ENCODE data around the gene RRP1. TPM values are rescaled to one million over a fixed set of nuclear protein-coding genes. Genes with fewer than 3 reads are reported as not detected.

RRP1 gene
- total RNA-seq, 1 donor from 2014 or later: 13.5 TPM

- ATAC-seq: no peak
Observed at GRCh38 chr21:43755820-43756594, 33.4 kb upstream of the RRP1 start.

DNA sequence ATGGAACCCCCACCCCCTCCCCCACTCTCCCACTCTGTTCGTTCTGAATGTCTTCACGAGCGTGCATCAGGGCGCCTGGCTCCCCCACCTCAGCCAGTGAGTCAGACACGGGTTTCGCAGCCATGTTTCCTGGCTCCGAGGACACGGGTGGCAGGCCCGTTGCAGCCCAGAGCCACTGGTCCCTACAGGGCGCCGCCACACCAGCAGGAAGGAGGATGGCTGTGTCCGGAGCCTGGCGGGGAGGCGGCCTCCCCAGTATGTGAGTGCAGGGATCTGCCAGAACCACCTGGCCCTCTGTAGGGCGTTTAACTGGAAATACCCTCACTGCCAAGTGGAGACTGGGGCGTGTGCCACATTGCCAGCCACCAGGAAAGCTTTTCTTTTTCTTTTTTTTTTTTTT, 31.8 kb upstream of the RRP1 start:
- intact Hi-C loops (cut with micrococcal nuclease): no loop called here
- DNase-seq (no peak), ATAC-seq (no peak)

More at GRCh38 chr21:43755820-43756594, 33.4 kb upstream of the RRP1 start:
- DNase-seq: no peak
- intact Hi-C loops (cut with micrococcal nuclease): no loop called here

- DNase-seq: no peak
- intact Hi-C loops (cut with micrococcal nuclease): no loop called here
- ATAC-seq: peak; percentile 59
Observed at GRCh38 chr21:43758111-43758641, 31.2 kb upstream of the RRP1 start.

GRCh38 chr21:43758811-43759210, 30.6 kb upstream of the RRP1 start:
- no peak for DNase-seq
- no peak for ATAC-seq
- intact Hi-C loops (cut with micrococcal nuclease): no loop called here

DNA sequence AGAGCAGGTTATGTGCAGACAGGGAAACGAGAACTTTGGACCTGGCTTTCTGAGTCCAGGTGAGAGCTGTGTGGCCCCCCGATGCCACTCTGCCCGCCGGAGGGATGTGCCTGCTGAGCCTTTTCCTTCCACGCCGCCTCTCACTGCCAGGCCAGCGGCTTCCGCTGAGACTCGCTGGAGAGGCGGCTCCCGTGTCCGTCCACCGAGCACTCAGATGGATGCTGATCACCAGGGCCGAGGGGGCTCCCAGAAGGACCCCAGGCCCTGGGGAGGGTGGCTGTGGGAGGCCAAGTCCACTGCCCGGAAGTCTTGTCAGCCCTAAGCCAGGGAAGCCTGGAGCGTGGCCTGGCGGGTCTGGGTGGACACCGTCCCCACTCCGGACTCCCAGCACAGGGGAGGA, 29.7 kb upstream of the RRP1 start:
- ATAC-seq: no peak
- DNase-seq: no peak
- intact Hi-C loops (cut with micrococcal nuclease): no loop called here

DNA sequence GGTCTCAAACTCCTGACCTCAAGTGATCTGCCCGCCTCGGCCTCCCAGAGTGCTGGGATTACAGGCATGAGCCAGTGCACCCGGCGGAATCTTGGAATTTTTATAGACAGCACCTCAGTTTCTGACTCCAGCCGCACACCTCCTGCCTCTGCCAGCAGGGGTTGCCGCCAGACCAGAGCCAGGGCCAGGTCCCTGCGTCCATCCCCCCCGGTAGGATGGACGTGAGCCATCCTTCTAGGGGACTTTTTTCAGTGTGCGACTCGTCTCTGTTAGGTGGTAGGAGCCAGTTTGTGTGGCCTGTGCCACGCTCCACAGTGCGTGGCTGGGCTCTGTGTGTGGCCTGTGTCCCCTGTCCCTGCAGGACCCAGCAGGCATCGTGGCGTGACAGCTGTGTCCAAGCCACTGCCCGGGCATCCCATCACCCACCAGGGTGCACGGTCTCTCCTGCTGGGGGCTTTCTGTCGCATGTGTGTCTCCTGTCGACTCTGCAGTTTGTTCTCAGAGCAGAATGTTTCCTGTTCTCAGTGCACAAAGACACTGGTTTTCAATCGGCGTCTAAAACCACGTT, 28.9 kb upstream of the RRP1 start:
- DNase-seq: no peak
- ATAC-seq: no peak
- intact Hi-C loops (cut with micrococcal nuclease): no loop called here

GRCh38 chr21:43761886-43762285, 27.5 kb upstream of the RRP1 start:
- intact Hi-C loops (cut with micrococcal nuclease): no loop called here
- DNase-seq (no peak), ATAC-seq (no peak)

DNA sequence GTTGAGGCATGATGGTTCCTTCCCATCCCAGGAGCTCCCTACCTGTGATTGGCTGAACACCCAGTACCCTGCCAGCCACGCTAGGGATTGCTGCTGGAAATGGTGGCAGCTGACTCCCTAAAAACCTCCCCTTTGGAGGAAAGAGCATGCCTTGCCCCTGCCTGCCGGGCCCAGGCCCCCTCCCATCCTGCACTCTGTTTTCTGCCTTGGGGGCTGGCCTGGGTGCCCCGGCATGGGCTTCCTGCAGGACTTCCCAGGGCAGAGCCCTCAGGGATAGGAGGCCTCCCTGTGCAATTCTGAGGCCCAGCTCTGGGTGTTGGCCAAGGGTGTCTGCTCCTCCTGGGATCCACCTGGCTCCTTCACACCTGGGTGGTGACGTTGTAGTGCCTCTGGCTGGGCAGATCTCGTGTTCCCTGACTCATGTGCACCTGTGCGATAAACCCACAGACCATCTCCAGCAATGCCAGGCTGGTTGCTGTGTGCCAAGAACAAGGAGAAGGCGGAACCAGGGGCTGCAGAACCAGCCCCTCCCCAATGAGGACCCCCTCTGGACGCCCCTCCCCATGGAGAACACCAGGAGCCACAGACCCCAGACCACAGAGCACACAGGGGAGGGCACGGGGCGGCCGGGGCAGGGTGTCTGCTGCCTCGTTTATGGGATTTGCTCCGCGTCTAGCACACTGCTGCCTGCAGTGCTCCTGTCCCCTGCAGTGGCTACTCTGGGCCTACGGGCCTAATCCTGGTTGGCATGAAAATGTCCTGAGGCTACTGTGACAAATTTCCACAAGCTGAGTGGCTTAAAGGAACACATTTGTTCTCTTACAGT, 26.9 kb upstream of the RRP1 start:
- ATAC-seq (no peak), DNase-seq (no peak)
- intact Hi-C loops (cut with micrococcal nuclease): no loop called here

DNA sequence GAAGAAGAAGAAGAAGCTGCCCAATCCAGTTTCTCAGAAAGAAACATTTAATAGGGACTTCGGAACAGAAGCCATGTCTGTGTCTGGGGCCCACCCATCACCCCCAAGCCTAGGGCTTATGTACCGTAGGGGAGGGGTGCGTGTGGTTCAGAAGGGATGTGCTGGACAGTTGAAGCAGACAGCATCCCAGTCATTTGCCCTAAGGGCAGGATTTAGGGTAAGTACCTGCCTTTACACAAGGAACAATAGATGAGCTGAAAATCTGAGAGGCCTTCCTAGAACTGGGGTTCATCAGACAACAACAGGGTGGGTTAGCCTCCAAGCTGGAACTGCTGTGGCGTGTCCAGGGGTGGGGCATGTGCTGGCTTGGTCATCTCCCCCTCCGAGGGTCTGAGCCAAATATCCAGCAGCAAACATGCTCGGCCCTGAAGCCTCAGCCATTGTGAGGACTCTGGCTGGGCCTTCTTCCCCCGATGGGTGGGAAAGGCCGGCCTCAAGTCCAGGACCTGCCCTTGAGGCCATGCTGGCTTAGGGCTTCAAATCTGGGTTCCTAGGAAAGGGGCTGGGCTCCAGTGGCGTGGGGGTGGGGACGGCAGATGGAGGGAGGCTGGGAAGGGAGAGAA, 25.4 kb upstream of the RRP1 start:
- ATAC-seq: no peak
- intact Hi-C loops (cut with micrococcal nuclease): no loop called here
- DNase-seq: no peak

GRCh38 chr21:43764576-43765495, 24.5 kb upstream of the RRP1 start:
- peak; percentile 7 for ATAC-seq
- intact Hi-C loops (cut with micrococcal nuclease): no loop called here
- DNase-seq: no peak

GRCh38 chr21:43766734-43767497, 22.5 kb upstream of the RRP1 start:
- intact Hi-C loops (cut with micrococcal nuclease): no loop called here
- DNase-seq (no peak), ATAC-seq (no peak)

DNA sequence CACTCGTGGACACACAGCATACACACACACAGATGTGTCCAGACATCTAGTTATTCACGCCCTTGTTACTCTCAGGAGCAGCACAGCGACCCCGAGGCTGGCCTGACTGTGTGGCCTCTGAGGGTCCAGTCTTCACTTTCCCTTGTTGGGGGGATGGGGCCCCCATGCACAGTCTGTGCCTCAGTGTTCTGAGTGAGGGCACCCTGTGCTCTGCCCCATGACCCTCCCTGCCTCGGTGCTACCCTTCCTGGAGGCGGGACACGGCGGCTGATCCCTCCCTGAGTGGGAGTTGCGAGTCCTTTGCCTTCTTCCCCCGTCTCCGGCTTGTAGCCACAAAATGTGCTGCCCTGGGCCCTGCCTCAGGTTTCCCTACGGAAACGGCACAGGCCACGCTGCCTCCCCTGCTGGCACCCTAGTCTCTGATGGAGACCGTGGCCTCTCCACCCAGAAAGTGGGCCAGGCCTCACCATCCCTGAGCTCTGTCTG, 21.8 kb upstream of the RRP1 start:
- DNase-seq (no peak), ATAC-seq (no peak)
- intact Hi-C loops (cut with micrococcal nuclease): no loop called here

- intact Hi-C loops (cut with micrococcal nuclease): no loop called here
- DNase-seq (no peak), ATAC-seq (peak; percentile 32)
Observed at GRCh38 chr21:43767984-43768867, 21.2 kb upstream of the RRP1 start.

DNA sequence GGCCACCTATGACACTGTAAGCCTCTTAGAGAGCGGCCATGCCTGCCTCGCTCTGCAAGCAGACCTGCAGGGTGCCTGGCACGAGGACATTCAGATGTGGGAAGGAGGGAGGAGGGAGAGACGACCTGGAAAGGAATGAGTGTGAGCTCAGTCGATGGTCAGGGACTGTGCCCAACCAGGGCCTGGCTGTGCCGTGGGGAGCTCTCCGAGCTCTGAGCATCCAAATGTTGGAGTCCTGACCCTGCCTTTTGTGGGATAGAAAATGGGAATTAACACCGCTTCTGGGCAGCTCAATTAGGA, 20.6 kb upstream of the RRP1 start:
- no peak for DNase-seq
- intact Hi-C loops (cut with micrococcal nuclease): no loop called here
- no peak for ATAC-seq

- ATAC-seq: no peak
- no peak for DNase-seq
- intact Hi-C loops (cut with micrococcal nuclease): no loop called here
Observed at GRCh38 chr21:43769325-43769958, 19.9 kb upstream of the RRP1 start.

GRCh38 chr21:43770066-43770655, 19.2 kb upstream of the RRP1 start:
- intact Hi-C loops (cut with micrococcal nuclease): no loop called here
- ATAC-seq (no peak), DNase-seq (no peak)
